Thoracic aorta (tissue), 2 donors: Measurements from ENCODE around the gene SPRY2. TPM values are rescaled to one million over a fixed set of nuclear protein-coding genes. Genes with fewer than 3 reads are reported as not detected.

Experiments
- ATAC-seq: fragments of 150-250 bp; one replicate; pipeline ENCODE4 v1.8.0; 2017; ENCODE audit warnings: low read depth; ENCODE audit not compliant: insufficient number of reproducible peaks, low FRiP score
- DNase-seq: peaks from one replicate; pipeline ENCODE4 v3.0.0-alpha.2; 2020; ENCODE audit warnings: low spot score
- H3K27ac ChIP-seq, 2 donors: fragments of 200-600 bp; sonication (generic); 1 replicate in 1 of 2; 2 replicates in 1 of 2; pipeline ENCODE4 v1.5.1; 2016; ENCODE audit warnings: mild to moderate bottlenecking in 2 of 2, moderate library complexity in 2 of 2
- H3K27me3 ChIP-seq: fragments of 200-600 bp; sonication (generic); replicated peaks from 2 replicates; pipeline ENCODE4 v1.6.0; 2016; ENCODE audit warnings: mild to moderate bottlenecking; ENCODE audit not compliant: insufficient read depth
- H3K36me3 ChIP-seq: fragments of 200-600 bp; sonication (generic); one replicate; pipeline ENCODE4 v1.5.1; 2016
- H3K4me1 ChIP-seq, 2 donors: fragments of 200-600 bp; sonication (generic); 1 replicate in 1 of 2; 2 replicates in 1 of 2; pipeline versions ENCODE4 v1.5.1 to v1.6.0; 2016; ENCODE audit warnings: low read depth in 2 of 2, mild to moderate bottlenecking in 1 of 2; ENCODE audit not compliant: control insufficient read depth in 1 of 2
- H3K4me3 ChIP-seq: fragments of 200-600 bp; sonication (generic); 2 replicates; pipeline ENCODE4 v1.5.1; 2016; ENCODE audit warnings: mild to moderate bottlenecking
- H3K9me3 ChIP-seq: fragments of 200-600 bp; sonication (generic); 2 replicates; pipeline ENCODE4 v1.5.1; 2016
- total RNA-seq, 2 donors: library from RNA; depleted of rRNA; stranded (reverse); fragments of >200 nt; gene quantifications; one replicate each; pipeline versions ENCODE4 v1.1.0 to v1.2.3, GENCODE V29; 2016
- TF ChIP-seq, protein P1 (sequence below): fragments of 200-600 bp; sonication (generic); IDR thresholded peaks from one replicate; pipeline ENCODE4 v1.5.1; 2019; ENCODE audit warnings: antibody characterized with exemption

SPRY2 gene
- total RNA-seq, 2 donors from 2014 or later = 28.2 to 49.2 TPM

DNA sequence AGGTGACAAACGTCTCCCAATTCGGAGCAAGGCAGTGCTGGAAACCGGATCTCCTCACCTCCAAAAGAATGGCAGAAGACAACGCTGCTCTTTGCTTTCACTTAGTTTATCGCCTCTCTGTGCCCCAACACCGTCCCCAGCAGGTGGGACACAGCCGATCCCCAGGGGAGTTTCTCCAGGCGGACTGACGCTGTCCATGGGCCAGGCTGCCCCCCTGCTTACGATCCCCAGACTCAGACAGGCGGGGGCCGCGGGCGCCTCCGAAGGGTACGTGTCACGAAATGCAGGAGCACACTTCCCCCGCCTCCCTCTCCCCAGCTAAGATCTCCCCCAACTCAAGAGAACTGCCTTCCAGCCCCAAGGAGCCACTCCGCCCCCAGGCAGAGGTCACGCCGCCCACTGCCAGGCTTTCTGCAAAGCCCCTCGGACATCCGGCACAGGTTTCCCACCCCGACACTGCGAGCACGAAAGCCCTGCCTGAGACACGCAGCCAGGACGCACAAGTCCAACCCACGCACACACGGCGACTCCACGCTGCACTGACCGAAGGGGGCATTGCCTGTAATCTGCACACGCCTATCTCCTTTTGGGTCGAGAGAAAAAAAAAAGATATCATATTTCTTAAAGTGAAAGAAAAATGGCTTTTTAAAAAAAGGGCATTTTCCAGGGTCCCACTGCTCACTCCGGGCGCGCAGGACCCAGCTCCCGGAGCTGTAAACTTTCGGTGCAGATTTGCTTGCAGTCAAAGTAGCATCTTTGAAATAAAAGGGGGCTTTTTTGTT lies 2.0 kb downstream of the SPRY2 start:
- peak; percentile 55 for ATAC-seq
- TF ChIP-seq, protein P1, sequence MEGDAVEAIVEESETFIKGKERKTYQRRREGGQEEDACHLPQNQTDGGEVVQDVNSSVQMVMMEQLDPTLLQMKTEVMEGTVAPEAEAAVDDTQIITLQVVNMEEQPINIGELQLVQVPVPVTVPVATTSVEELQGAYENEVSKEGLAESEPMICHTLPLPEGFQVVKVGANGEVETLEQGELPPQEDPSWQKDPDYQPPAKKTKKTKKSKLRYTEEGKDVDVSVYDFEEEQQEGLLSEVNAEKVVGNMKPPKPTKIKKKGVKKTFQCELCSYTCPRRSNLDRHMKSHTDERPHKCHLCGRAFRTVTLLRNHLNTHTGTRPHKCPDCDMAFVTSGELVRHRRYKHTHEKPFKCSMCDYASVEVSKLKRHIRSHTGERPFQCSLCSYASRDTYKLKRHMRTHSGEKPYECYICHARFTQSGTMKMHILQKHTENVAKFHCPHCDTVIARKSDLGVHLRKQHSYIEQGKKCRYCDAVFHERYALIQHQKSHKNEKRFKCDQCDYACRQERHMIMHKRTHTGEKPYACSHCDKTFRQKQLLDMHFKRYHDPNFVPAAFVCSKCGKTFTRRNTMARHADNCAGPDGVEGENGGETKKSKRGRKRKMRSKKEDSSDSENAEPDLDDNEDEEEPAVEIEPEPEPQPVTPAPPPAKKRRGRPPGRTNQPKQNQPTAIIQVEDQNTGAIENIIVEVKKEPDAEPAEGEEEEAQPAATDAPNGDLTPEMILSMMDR = peak; percentile 35
- peak; percentile 63 for DNase-seq
- Histone ChIP-seq H3K4me1 (peaks cover 8 to 36% of the 10 kb centered on the region in 2 donors), H3K27ac (peak overlapping the region; percentile 95 to 96), H3K4me3 (peak overlapping the region; percentile 82), H3K36me3 (no peaks in the 10 kb centered on the region), H3K9me3 (no peaks in the 10 kb centered on the region), H3K27me3 (no peaks in the 10 kb centered on the region)

DNA sequence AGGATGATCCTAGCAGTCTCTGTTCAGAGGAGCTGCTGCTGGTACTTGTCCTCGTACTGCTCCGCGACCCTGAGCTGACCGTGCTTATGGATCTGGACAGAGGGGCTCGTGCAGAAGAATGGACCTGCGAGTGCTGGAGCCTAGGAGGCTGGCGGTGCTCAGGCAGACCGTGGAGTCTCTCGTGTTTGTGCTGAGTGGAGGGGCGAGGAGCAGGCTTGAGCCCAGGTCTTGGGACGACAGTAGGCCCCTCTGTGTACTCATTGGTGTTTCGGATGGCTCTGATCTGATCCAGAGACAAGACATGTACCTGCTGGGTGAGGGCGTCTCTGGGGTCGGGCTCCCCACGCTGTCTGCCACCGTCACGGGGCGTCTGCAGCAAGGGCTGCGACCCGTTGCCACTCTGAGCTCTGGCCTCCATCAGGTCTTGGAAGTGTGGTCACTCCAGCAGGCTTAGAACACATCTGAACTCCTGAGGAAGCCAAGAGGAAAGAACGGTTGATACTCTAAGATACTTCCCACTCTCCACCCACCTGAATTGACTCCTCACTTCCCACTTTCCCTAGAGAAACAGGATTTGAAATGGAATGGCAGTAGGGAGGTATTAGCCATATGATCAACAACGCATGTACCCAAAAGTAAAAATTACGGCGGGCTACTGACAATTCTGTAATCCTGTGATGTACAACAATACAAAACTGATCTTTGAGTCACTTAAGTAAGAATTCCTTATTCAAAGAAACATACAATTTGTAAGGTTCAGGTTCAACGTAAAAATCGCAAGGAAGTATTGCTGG lies 3.4 kb downstream of the SPRY2 start:
- Histone ChIP-seq H3K36me3 (no peaks in the 10 kb centered on the region), H3K4me3 (peak overlapping the region; percentile 82), H3K27me3 (no peaks in the 10 kb centered on the region), H3K27ac (peak overlapping the region; percentile 38 to 95), H3K4me1 (peaks cover 4 to 28% of the 10 kb centered on the region in 2 donors), H3K9me3 (no peaks in the 10 kb centered on the region)
- ATAC-seq = no peak
- TF ChIP-seq, protein P1 = no peak
- no peak for DNase-seq

DNA sequence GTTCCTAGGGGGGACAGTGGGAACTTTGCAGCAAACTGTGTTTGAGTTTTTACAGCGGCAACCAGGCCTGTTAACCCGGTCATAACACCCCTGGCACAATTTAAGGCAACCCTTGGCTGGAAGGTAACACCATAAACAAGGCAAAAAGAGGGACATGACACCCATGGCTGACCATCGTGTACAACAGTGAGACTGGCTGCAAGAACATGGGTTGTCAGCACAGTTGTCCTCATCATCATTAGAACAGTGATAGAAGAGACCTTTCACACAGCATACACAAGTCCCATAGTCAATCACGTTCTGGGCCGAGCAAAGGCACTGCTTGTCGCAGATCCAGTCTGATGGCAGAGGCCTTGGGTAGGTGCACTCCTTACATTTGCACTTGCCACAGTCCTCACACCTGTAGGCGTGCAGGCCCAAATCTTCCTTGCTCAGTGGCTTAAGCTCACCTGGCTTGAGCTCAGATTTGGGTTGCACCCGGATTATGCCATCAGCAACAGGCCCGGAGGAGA lies 4.1 kb downstream of the SPRY2 start:
- Histone ChIP-seq H3K36me3 (no peaks in the 10 kb centered on the region), H3K27me3 (no peaks in the 10 kb centered on the region), H3K9me3 (no peaks in the 10 kb centered on the region), H3K4me1 (peaks cover 4 to 24% of the 10 kb centered on the region in 2 donors), H3K27ac (peak overlapping the region; percentile 38 to 95), H3K4me3 (peak overlapping the region; percentile 82)
- TF ChIP-seq, protein P1 = no peak
- ATAC-seq (no peak), DNase-seq (no peak)

DNA sequence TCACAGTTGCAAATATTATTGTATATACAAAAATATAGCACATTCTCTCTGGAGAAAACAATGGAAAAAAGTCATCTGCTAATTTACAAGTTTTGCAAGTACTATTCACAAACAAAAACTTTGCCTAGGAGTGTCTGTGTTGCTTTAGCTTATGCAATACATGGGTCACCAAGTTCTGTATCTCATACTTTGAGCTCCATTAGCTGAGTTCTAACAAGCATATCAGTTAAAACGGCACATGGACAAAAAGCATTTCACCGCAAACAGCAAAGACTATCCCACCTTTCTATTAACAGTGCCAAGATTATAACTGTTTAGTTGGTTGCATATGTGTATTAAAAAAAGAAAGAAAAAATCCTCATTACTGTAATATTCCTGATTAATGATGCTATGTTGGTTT lies 4.6 kb downstream of the SPRY2 start:
- Histone ChIP-seq H3K4me1 (peaks cover 4 to 24% of the 10 kb centered on the region in 2 donors), H3K9me3 (no peaks in the 10 kb centered on the region), H3K4me3 (peak overlapping the region; percentile 82), H3K27me3 (no peaks in the 10 kb centered on the region), H3K27ac (no peak overlapping the region), H3K36me3 (no peaks in the 10 kb centered on the region)
- no peak for ATAC-seq
- no peak for DNase-seq
- TF ChIP-seq, protein P1 = no peak
